HG03097 (cell line): Measurements from ENCODE around the gene MACROD2.

Experiments
- ATAC-seq: cut with Tn5 transposase; IDR thresholded peaks from one replicate; pipeline ENCODE4 v1.9.1; 2021; ENCODE audit not compliant: unreplicated experiment, low FRiP score

MACROD2 gene

DNA sequence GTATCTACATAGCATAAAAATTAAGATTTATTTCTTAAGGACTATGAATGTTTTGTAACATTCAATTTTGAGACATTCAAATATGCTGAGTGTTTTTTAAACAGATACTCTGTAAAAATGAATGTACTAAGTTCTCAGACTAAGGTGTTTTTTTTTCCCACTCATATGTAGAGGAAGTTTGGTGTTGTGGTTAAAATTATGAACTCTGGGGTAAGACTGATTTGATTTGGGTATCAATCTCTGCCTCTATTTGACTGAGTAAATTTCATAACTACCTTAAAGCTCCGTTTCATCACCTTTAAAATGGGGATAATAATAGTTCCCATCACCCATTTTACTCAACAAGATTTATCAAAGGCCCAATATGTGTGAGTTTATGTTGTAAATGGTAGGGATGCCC lies 728.7 kb downstream of the MACROD2 start:
- no peak for ATAC-seq

DNA sequence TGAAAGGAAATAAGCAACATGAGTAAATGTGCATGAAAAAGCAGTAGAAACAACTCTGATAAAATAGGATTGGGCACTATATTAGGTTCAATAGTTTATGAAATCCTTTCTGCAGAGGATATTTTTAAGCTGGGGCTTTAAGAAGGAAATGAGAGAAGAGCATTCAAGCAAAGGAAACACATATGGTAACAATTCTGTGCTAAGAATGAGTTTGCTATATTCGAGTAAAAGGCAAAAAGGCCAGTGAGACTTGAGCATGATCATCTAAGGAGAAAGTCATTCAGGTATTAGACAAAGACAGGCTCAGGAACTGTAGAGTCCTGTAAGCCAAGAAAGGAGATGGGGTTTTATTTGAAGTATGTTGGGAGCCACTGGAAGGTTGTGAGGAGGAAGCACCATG lies 729.2 kb downstream of the MACROD2 start:
- ATAC-seq, result no peak

- ATAC-seq, result no peak
These were observed 731.3 kb downstream of the MACROD2 start for GRCh38 chr20:14726591-14726990.

- ATAC-seq, result no peak
These were observed 732.3 kb downstream of the MACROD2 start for GRCh38 chr20:14727485-14728150.

GRCh38 chr20:14729390-14729789 lies 734.1 kb downstream of the MACROD2 start:
- ATAC-seq, result no peak

GRCh38 chr20:14732343-14732742 lies 737.0 kb downstream of the MACROD2 start:
- ATAC-seq, result no peak

DNA sequence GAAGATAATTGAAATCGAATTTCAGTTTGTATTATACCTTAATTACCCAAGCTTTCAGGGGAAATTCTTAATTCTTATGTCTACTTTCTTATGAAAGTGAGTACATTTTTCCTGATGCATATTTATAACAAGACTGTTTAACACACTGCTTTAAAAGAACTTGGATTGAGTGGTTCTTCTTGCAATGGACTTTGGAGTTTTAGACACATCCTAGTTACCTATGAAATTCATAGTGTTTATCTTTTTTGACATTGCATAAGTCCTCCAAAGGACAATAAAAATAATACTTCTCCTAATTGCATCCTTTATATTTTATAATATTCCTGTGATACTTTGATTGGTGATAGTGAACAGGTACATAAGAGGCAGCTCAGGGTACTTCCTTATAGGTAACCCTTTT lies 737.7 kb downstream of the MACROD2 start:
- no peak for ATAC-seq

- no peak for ATAC-seq
These were observed 745.1 kb downstream of the MACROD2 start for GRCh38 chr20:14740380-14740779.

- no peak for ATAC-seq
These were observed 746.3 kb downstream of the MACROD2 start for GRCh38 chr20:14741616-14742015.

GRCh38 chr20:14744723-14745122 lies 749.4 kb downstream of the MACROD2 start:
- ATAC-seq, result peak; percentile 66

DNA sequence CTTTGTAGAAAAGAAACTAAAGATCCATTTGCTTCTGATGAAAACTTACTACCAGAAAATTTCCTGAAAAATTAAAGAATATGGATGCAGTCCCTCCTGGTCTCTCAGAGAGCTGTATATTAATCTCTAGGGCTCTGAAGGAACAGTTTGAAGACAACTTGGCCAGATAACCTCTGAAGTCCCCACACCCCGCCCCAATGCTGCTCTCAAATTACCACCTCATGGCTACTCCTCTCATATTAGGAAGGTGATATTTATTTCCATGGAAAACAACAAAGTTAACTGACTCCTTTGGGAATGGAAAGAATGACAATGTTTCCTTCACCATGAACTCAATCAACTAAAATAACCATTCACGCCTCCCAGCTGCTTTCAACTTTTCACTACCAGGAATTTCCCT lies 750.5 kb downstream of the MACROD2 start:
- no peak for ATAC-seq

- no peak for ATAC-seq
These were observed 755.9 kb downstream of the MACROD2 start for GRCh38 chr20:14751191-14751590.

GRCh38 chr20:14757728-14758127 lies 762.4 kb downstream of the MACROD2 start:
- no peak for ATAC-seq

GRCh38 chr20:14758356-14758755 lies 763.0 kb downstream of the MACROD2 start:
- no peak for ATAC-seq

DNA sequence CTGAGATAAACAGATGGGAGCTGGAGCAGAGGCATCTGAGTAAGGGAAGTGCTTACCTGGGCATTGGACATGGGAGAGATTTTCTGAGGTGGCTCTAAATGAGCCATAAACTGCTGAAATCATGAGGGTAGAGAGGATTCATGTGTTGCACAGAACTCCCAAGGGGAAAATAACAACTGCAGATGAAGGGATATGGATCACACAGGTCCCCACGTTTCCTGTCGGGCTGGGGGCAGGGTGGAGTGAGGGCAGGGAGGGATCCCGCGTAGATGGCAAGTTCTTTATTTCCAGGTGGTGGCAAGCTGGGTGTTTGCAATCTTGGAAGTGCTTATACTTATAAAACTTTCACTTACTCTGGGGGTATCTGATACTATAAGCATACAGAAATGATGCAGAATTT lies 764.7 kb downstream of the MACROD2 start:
- no peak for ATAC-seq

DNA sequence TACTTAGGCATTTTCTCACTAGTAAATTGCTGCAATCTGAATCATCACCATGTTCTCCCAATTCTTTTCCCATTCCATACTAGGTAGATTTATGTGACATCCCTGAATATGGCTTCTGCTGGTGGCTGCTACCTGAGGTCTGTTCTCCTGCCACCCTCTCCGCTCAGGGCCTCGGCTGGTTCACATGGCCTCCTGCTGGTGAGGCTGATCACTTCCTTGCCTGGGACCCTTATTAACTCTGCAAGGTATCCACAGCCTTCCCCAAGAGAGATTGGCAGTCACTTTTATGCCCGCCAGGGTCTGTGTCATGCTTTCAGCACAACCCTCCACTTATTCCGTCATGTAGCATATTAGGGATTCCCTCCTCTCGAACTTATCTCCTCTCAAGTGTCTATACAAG lies 766.6 kb downstream of the MACROD2 start:
- ATAC-seq, result no peak

GRCh38 chr20:14764511-14765369 lies 769.4 kb downstream of the MACROD2 start:
- no peak for ATAC-seq

GRCh38 chr20:14765370-14765701 lies 770.0 kb downstream of the MACROD2 start:
- ATAC-seq, result no peak

DNA sequence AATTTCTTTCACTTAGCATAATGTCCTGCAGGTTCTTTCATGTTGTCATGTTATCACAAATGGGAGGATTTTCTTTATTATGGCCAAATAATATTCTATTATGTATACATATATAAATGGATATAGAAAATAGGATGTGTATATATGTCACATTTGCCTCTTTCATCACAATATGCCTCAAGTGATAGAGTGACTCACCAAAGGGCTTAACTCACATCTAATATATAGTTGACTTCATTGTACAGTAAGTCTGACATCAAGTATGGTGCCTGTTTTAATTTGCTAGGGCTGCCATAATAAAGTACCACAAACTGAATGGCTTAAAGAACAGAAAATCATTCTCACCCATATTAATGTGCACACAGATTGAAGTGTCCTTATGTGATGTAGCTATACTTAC lies 778.2 kb downstream of the MACROD2 start:
- no peak for ATAC-seq

DNA sequence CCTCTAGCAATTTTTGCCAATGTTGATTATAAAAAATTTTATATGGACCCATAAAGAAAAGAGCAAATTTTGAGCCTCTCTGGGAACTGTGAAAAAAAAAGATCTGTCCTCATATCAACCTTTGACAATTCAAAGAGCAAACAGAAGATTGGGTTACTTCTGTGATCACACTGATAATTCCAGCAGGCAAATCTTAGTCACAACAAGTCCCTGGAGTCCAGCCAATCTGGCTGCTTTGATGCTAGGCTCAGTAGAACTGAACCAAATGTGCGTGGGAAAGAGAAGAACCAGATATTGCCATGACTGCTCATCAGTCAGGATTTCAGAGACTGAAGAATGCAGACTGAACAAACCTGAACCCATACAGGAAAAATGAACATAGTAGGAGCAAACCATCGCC lies 780.5 kb downstream of the MACROD2 start:
- ATAC-seq, result no peak

DNA sequence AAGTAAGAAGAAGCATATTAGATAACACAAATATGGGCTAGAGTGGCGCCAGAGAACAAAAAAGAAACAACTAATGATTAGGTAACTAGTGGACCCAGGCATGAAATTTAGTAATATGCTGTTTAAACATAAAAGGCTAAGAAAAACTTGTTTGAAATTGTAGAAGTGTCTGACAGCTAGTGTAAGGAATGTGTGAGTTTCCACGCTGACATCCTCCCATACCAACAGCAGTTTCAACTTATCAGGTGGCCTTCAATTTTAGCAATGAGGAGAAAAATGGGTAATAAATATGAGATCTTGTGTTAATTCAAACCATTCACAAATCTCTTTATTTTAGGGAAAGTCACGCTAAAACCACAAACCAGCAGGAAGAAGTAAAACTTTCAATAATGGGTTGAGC lies 782.3 kb downstream of the MACROD2 start:
- ATAC-seq, result no peak

GRCh38 chr20:14778096-14778495 lies 782.8 kb downstream of the MACROD2 start:
- no peak for ATAC-seq
